ENCODE results near the gene ADAM19.

Gene ADAM19

DNA sequence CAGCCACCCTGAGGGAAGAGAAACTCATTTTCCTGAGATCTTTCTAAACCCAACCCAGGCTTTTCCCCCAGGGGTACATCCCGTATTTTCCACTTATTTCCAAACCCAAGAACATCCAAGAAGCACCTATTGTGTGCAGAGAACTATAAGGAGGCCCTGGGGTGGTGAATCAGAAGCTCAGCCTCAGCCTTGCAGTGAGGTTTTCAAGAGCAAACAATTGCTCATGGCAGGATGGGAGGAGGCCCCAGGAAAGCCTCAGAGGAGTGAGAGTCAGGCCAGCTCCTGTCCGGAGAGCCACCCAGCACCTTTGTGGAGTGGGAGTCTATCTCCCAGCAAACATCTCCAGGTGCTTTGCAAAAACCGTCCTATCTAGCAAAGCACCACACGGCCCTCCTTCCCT lies 96.4 kb downstream of the ADAM19 start:
- TF ChIP-seq, protein P1, sequence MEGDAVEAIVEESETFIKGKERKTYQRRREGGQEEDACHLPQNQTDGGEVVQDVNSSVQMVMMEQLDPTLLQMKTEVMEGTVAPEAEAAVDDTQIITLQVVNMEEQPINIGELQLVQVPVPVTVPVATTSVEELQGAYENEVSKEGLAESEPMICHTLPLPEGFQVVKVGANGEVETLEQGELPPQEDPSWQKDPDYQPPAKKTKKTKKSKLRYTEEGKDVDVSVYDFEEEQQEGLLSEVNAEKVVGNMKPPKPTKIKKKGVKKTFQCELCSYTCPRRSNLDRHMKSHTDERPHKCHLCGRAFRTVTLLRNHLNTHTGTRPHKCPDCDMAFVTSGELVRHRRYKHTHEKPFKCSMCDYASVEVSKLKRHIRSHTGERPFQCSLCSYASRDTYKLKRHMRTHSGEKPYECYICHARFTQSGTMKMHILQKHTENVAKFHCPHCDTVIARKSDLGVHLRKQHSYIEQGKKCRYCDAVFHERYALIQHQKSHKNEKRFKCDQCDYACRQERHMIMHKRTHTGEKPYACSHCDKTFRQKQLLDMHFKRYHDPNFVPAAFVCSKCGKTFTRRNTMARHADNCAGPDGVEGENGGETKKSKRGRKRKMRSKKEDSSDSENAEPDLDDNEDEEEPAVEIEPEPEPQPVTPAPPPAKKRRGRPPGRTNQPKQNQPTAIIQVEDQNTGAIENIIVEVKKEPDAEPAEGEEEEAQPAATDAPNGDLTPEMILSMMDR (IDR thresholded peaks at IDR 0.05), result no peak
- no peaks in the 10 kb centered on the region for H3K9me3 ChIP-seq
- H3K27ac ChIP-seq, result no peak overlapping the region
- H3K4me1 ChIP-seq (ENCODE audit: control insufficient read depth in 1 of 2, insufficient read depth in 1 of 2, low read depth in 1 of 2, low read length in 1 of 2), result no peaks in the 10 kb centered on the region
- H3K36me3 ChIP-seq, result peaks cover 93% of the 10 kb centered on the region
- no peaks in the 10 kb centered on the region for H3K27me3 ChIP-seq
- no peak overlapping the region for H3K4me3 ChIP-seq (ENCODE audit: low read depth in 1 of 2, low read length in 1 of 2)

- Histone ChIP-seq H3K9me3 (no peaks in the 10 kb centered on the region), H3K27ac (no peak overlapping the region), H3K4me3 (ENCODE audit: low read depth in 1 of 2, low read length in 1 of 2) (no peak overlapping the region), H3K36me3 (peaks cover 93% of the 10 kb centered on the region), H3K27me3 (no peaks in the 10 kb centered on the region), H3K4me1 (ENCODE audit: control insufficient read depth in 1 of 2, insufficient read depth in 1 of 2, low read depth in 1 of 2, low read length in 1 of 2) (peaks cover 0 to 1% of the 10 kb centered on the region in 2 experiments)
- TF ChIP-seq, protein P1 (IDR thresholded peaks at IDR 0.05), result no peak
Observed at GRCh38 chr5:157478726-157479125, 96.8 kb downstream of the ADAM19 start.

- Histone ChIP-seq H3K4me3 (ENCODE audit: low read depth in 1 of 2, low read length in 1 of 2) (no peak overlapping the region), H3K36me3 (peaks cover 93% of the 10 kb centered on the region), H3K27me3 (no peaks in the 10 kb centered on the region), H3K4me1 (ENCODE audit: control insufficient read depth in 1 of 2, insufficient read depth in 1 of 2, low read depth in 1 of 2, low read length in 1 of 2) (peaks cover 0 to 7% of the 10 kb centered on the region in 2 experiments), H3K9me3 (no peaks in the 10 kb centered on the region), H3K27ac (no peak overlapping the region)
- TF ChIP-seq, protein P1 (IDR thresholded peaks at IDR 0.05), result no peak
Observed at GRCh38 chr5:157477814-157478494, 97.6 kb downstream of the ADAM19 start.

DNA sequence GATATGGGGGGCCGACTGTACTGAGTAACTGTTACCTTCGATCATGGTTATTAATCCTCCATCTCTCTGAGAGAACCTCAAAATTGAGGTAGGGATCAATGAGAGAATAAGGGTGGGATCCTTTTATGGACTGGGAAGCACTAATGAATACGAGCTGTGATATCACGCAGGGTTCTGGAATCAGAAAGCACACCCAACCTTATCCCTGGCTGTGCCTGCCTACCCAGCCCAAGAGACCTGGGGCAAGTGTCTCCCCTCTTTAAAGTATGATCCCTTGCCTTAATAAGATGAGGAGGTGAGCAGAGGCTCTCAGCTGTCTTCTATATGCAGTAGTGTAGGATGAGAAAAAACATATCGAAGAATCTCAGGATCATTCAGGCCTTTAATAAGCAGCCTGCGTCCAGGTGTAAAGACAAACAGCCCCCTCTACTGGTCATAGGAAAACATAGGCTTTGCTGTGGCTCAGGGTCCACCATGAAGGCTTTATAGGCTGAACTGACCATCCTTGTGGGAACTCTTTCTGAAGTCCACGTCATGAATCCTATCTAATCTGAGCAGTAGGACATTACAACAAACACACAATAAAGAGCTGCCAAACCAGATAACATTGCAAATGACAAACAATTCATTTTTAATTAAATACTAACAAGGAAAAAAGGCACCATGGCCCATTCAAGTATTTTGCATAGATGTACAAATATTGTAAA lies 98.7 kb downstream of the ADAM19 start:
- Histone ChIP-seq H3K27me3 (no peaks in the 10 kb centered on the region), H3K36me3 (peaks cover 94% of the 10 kb centered on the region), H3K4me1 (ENCODE audit: control insufficient read depth in 1 of 2, insufficient read depth in 1 of 2, low read depth in 1 of 2, low read length in 1 of 2) (peaks cover 0 to 7% of the 10 kb centered on the region in 2 experiments), H3K4me3 (ENCODE audit: low read depth in 1 of 2, low read length in 1 of 2) (no peak overlapping the region), H3K27ac (no peak overlapping the region), H3K9me3 (no peaks in the 10 kb centered on the region)
- TF ChIP-seq, protein P1 (IDR thresholded peaks at IDR 0.05), result peak; percentile 33

DNA sequence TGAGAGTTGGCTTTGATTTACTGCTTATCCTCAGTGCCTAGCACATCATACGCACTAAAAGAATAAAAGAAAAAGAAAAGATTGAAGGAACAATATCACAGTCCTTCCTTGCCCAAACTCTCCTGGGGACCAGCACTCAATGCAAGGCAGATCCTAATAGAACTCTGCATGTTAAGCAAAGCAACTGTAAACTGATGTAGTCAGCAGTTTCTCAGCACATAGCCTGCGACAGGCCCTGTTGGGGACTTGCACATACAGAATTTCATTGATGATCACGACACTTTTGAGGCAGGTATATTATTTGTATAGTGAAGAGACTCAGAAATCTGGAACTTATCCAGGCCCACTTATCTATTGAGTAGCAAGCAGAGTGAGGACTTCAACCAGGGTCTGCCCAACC lies 100.1 kb downstream of the ADAM19 start:
- H3K4me1 ChIP-seq (ENCODE audit: control insufficient read depth in 1 of 2, insufficient read depth in 1 of 2, low read depth in 1 of 2, low read length in 1 of 2), result peaks cover 0 to 7% of the 10 kb centered on the region in 2 experiments

More for the DNA sequence above, 100.1 kb downstream of the ADAM19 start:
- Histone ChIP-seq H3K36me3 (peaks cover 85% of the 10 kb centered on the region), H3K9me3 (no peaks in the 10 kb centered on the region), H3K27ac (no peak overlapping the region), H3K27me3 (no peaks in the 10 kb centered on the region), H3K4me3 (ENCODE audit: low read depth in 1 of 2, low read length in 1 of 2) (no peak overlapping the region)
- TF ChIP-seq, protein P1 (IDR thresholded peaks at IDR 0.05), result no peak
